ENCODE measurements around the gene IFNA21. TPM values are rescaled to one million over a fixed set of nuclear protein-coding genes. Genes with fewer than 3 reads are reported as not detected.
"Not testable (repeated sequence)": the region's sequence is repeated elsewhere in the genome, so short reads cannot be mapped to it uniquely, and the experiment has no call there.

The IFNA21 gene
- total RNA-seq, result not detected

GRCh38 chr9:21166560-21166959, at the start of gene IFNA21:
Gene IFNA21, minus strand, starts transcription at chr9:21166660. Its CDS starts 48 bp downstream, at chr9:21166612.
- not testable (repeated sequence) for DNase-seq

DNA sequence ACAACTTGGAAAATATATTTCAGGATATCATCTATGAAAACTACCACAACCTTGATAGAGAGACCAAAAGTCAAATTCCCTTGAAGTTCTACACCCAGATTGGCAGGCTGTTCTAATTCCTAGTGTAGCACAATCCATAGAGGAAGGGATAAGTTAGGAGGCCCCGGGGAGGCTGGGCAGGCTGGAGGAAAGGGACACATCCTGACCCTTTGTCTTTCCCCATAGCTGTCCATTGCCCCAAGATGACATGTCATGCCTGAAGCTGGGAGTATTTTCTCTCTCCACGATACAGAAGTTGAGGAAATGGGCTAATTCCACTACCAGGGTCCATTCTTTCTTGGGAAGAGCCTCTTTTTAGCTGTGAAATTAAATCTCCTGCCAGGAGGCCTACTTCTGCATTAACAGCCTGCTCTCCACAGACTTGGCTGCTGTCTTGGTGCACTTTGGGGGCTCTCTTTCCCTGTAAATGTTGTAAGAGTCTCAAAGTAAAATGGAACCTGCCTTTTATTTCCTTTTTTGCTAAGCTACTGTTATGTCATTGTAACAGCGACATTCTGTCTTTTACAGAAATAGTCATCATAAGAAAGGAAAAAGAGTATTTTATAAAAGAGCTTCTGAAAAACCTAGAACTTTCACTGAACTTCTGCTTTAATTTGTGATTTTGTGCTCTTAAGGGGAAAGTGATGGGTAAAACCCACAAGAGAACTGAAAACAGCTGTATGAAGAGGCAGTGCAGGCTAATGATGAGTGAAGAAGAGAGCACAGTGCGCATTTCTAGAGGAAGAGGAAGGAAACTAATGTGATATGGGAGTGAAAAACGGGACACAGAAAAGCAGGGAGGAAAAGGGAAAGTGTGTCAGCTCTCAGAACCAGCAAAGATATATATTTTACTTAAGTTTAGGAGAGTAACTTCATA, 47.2 kb upstream of the IFNA21 start:
- DNase-seq, result not testable (repeated sequence)

- not testable (repeated sequence) for DNase-seq
Measured at GRCh38 chr9:21212160-21212559, 45.7 kb upstream of the IFNA21 start.

DNA sequence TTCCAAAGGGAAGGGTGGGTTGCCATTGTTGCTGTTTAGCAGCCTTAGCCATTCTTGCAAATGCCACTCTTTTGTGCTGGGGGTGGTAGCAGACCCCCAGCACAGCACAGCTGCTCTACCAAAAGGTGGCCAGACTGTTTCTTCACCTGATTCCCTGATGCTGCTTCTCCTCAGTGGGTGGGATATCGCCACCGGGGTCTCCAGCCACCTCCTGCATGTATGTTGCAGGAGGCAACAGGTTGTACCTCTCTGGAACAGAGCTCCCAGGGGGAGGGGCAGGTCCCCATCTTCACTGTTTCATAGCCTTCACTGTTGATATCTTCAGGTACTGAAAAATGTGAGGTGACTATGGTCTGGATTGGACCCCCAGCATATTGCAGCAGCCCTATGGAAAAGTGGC, 44.3 kb upstream of the IFNA21 start:
- not testable (repeated sequence) for DNase-seq

DNA sequence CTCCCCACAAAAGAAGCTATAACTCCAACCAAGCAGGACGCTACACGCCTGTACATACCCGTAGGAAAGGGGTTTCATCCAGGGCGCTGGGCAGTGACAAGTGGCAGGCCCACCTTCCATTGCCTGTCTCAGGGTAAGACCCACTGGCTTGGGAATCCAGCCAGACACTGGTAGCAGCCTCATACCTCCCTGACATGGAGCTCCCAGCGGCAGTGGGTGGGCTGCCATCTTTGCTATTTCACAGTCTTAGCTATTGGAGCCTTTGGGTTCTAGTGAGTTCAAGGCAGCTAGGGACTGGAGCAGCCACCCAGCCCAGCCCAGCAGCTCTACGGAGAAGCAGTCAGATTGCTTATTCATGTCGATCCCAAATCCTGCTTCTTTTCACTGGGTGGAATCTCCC, 43.9 kb upstream of the IFNA21 start:
- no peak for DNase-seq

GRCh38 chr9:21207043-21207442, 40.6 kb upstream of the IFNA21 start, which contains the start of gene IFNA10:
Gene IFNA10, minus strand, starts transcription at chr9:21207143. Its CDS starts 46 bp downstream, at chr9:21207097.
- not testable (repeated sequence) for DNase-seq

GRCh38 chr9:21205204-21205603, 38.7 kb upstream of the IFNA21 start:
- no peak for DNase-seq

DNA sequence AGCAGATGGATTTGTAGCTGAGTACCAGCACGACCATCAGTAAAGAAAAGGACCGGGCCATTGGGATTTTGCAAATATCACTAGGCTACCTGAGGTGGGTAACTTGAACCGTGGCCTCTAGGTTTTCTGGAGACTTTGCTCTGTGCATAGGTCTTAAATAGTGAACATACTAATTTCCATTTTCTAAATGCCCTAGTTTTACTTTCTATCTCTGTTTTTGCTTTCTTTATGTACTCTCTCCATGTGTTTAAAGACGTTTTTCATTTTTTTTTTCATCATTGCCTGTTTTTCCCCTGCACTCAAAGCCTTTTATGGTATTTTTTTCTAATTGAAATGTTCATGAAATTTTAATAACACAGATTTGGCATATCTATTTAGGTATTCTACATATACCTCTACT, 35.6 kb upstream of the IFNA21 start, which contains the start of gene IFNA7:
TSS of gene IFNA7 (minus strand) at position 101 of the 400 bp plus-strand sequence. CDS start at position 61, 40 bp downstream.
- not testable (repeated sequence) for DNase-seq

- DNase-seq, result not testable (repeated sequence)
Measured at GRCh38 chr9:21194867-21195776, 28.7 kb upstream of the IFNA21 start.

GRCh38 chr9:21187487-21187886, 21.0 kb upstream of the IFNA21 start, which contains the start of gene IFNA4:
Gene IFNA4, minus strand, starts transcription at chr9:21187587. Its CDS starts 56 bp downstream, at chr9:21187531.
- DNase-seq, result not testable (repeated sequence)

- not testable (repeated sequence) for DNase-seq
Measured at GRCh38 chr9:21182810-21183736, 16.6 kb upstream of the IFNA21 start.

DNA sequence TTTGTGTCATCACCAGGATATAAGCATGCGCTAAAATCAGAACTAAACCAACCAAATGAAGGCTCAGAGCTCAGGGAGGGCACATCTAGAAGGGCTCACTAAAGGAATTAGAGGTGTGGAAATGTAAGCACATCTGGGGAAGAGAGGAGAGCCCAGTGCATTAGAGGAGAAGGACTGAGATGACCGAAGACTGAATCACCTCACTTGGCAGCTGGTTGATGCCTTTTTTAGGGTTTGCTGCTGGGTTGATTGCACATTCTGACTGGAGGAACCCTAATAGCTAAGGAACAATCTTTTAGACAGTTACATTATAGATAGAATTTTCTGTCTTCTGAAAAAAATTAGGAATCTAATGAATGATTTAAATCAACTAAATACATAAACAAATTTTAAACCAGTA, 8.2 kb upstream of the IFNA21 start:
- no peak for DNase-seq

- no peak for DNase-seq
Measured at GRCh38 chr9:21172156-21172555, 5.7 kb upstream of the IFNA21 start.

DNA sequence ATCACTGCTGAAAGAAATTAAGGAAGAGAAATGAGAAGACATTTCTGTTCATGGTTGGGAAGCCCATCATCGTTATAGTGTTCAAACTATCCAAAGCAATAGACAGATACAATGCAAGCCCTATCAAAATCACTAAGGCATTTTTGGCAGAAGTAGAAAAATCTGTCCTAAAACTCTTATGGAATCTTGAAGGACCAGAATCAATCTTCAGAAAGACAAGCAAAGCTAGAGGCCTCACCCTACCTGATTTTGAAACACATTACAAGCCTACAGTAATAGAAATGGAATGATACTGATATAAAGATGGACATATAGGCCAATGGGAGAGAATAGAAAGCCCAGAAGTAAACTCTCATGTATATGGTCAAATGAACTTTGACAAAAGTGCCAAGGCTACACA, 4.9 kb upstream of the IFNA21 start:
- DNase-seq, result no peak

DNA sequence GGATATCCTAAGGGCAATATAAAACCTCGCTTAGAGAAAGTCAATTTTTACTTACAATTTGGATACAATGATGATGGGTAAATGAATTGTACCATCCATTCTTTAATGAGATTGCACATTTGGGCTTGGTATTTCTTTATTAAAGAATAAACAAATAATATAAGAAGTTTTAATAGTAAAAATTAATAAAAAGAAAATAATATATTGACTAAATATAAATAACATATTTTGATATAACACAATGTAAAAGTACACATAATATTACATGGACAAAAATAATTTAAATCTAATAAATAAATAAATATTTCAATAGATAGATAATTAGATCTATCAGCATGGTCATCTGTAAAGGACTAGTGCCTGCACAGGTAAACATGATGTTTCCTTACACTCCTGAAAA, 944 bp downstream of the IFNA21 start:
- no peak for DNase-seq

- no peak for DNase-seq
Measured at GRCh38 chr9:21160178-21160577, 6.3 kb downstream of the IFNA21 start.

DNA sequence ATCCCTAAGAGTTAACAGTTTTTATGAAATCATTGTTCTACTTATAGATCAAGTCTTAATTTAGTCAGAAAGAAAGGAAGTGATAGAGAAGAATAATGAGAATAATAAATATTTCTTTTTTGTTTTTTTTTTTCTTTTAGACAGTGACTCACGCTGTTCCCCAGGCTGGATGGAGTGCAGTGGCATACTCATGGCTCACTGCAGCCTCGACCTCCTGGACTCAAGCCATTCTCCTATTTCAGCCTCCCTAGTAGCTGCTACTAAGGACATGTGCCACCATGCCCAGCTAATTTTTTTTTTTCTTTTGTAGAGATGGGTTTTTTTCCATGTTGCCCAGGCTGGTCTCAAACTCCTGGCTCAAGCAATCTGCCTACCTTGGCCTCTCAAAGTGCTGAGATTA, 11.0 kb downstream of the IFNA21 start:
- DNase-seq, result no peak

DNA sequence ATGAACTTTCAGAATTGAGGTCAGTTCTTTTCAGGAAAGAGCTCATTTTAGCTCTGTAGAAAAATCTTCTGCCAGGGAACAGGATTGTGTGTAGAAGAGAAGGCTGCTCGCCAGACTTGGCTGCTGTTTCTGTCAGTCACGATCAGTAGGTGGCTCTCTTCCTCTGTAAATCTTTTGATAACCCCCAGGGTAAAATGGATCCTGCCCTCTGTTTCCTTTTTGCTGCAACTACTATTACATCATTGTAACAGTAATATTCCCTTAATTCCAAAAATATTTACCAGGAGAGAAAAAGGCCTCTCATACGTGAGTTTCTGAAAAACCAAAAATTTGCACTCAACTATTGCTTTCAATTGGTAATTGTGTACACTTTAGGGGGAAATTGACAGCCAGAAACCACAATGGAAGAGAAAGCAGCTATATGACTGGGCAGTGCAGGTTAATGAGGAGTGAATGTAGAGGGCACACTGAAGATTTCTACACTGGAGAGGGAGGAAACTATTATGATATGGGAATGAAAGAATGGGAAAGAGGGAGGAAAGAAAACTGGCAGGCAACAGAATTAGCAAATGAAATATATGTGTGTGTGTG, 12.3 kb downstream of the IFNA21 start:
- DNase-seq, result no peak

GRCh38 chr9:21153336-21154017, 13.0 kb downstream of the IFNA21 start:
- no peak for DNase-seq

GRCh38 chr9:21144603-21145002, 21.9 kb downstream of the IFNA21 start:
- DNase-seq, result no peak

DNA sequence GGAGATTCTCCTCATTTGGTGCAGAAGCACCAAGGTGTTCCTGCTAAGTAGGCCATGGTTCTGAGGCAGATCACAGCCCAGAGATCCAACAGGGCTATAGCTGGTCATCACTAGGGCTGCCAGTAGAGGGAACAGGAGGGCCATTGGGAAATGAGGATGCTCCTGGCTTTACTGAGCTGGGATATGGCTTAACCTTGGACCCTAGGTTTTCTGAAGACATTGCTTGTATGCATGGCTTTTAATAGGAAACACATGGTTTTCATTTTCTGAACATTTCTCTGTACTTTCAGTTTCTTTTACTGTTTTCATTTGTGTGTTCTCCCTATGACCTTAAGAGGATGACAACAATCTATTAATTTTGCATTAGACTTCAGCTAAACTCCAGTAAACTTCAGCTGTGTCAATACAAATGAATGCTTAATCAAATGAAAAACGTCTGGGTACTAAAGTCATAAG, 25.0 kb downstream of the IFNA21 start, which contains the start of gene IFNW1:
TSS of gene IFNW1 (minus strand) at position 406 of the 456 bp plus-strand sequence. CDS start at position 144, 262 bp downstream.
- no peak for DNase-seq

Data from effector CD4-positive, alpha-beta T cell (primary cell).